Measurements from ENCODE around the gene DENND4C.

GRCh38 chr9:19180991-19181390, 49.5 kb upstream of the DENND4C start:
- TF ChIP-seq EZH2phosphoT487 (IDR thresholded peaks at IDR 0.05; ENCODE audit: low read length): no peak
- no peak for TF ChIP-seq CTCF (IDR thresholded peaks at IDR 0.05; ENCODE audit: low read length)
- TF ChIP-seq EZH2 (optimal IDR thresholded peaks at IDR 0.05; ENCODE audit: low read depth, low read length): no peak
